Natural killer cell treated with Interleukin-12 subunit alpha and Interleukin-12 subunit beta and Interleukin-15 and Interleukin-18, amount 100 ng/mL, for 72 hours (primary cell): ENCODE results near the gene PON2. TPM values are rescaled to one million over a fixed set of nuclear protein-coding genes. Genes with fewer than 3 reads are reported as not detected.
"Not testable (repeated sequence)": the region's sequence is repeated elsewhere in the genome, so short reads cannot be mapped to it uniquely, and the experiment has no call there.

Source experiments
- ATAC-seq, 2 donors: fragments of 150-1000 bp; cut with Tn5 transposase in 1 of 2; sonication (Bioruptor Pico), chemical (Tn5 transposase) in 1 of 2; 2 replicates each; pipeline ENCODE4 v1.10.0; 2021
- DNase-seq: peaks from one replicate; pipeline ENCODE4 v3.0.0; 2022; ENCODE audit warnings: low spot score
- H3K27ac Mint-ChIP-seq, 2 donors: 1 replicate in 1 of 2; 2 replicates in 1 of 2; pipeline ENCODE4 v1.8.0; 2022; ENCODE audit warnings: mixed read lengths in 2 of 2, mild to moderate bottlenecking in 1 of 2, moderate library complexity in 1 of 2
- H3K27me3 Mint-ChIP-seq, 2 donors: 1 replicate in 1 of 2; 2 replicates in 1 of 2; pipeline ENCODE4 v1.8.0; 2022; ENCODE audit warnings: mixed read lengths in 2 of 2
- H3K36me3 Mint-ChIP-seq: one replicate; pipeline ENCODE4 v1.8.0; 2022; ENCODE audit warnings: mixed read lengths
- H3K4me1 Mint-ChIP-seq, 2 donors: 1 replicate in 1 of 2; 2 replicates in 1 of 2; pipeline ENCODE4 v1.8.0; 2022; ENCODE audit warnings: low read depth in 2 of 2, mixed read lengths in 2 of 2, mild to moderate bottlenecking in 1 of 2
- H3K4me3 Mint-ChIP-seq: one replicate; pipeline ENCODE4 v1.8.0; 2022; ENCODE audit warnings: mixed read lengths
- H3K9me3 Mint-ChIP-seq: 2 replicates; pipeline ENCODE4 v1.8.0; 2022; ENCODE audit warnings: mixed read lengths
- total RNA-seq, 2 donors: library from RNA; stranded (reverse); gene quantifications; one replicate each; pipeline ENCODE4 v1.2.3, GENCODE V29; 2022

Gene PON2
- total RNA-seq, 2 donors from 2014 or later, result 17.6 to 18.0 TPM

- ATAC-seq, result no peak
- H3K36me3 Mint-ChIP-seq, result peaks cover 24% of the 10 kb centered on the region
- no peaks in the 10 kb centered on the region for H3K9me3 Mint-ChIP-seq
- no peaks in the 10 kb centered on the region for H3K27me3 Mint-ChIP-seq
- no peak overlapping the region for H3K4me3 Mint-ChIP-seq
- no peak for DNase-seq
- no peak overlapping the region for H3K27ac Mint-ChIP-seq
- H3K4me1 Mint-ChIP-seq, result no peaks in the 10 kb centered on the region
Observed at GRCh38 chr7:95407751-95408150, 27.1 kb downstream of the PON2 start.

GRCh38 chr7:95405800-95406199, 29.0 kb downstream of the PON2 start:
- Mint-ChIP-seq H3K4me1 (no peaks in the 10 kb centered on the region), H3K4me3 (no peak overlapping the region), H3K27me3 (no peaks in the 10 kb centered on the region), H3K27ac (no peak overlapping the region), H3K36me3 (peaks cover 24% of the 10 kb centered on the region), H3K9me3 (no peaks in the 10 kb centered on the region)
- DNase-seq (no peak), ATAC-seq (no peak)

GRCh38 chr7:95405208-95405607, 29.6 kb downstream of the PON2 start:
- Mint-ChIP-seq H3K36me3 (peaks cover 21% of the 10 kb centered on the region), H3K4me3 (no peak overlapping the region), H3K9me3 (no peaks in the 10 kb centered on the region), H3K27me3 (peaks cover 0 to 4% of the 10 kb centered on the region in 2 donors), H3K4me1 (no peaks in the 10 kb centered on the region), H3K27ac (no peak overlapping the region)
- ATAC-seq, result no peak
- no peak for DNase-seq

GRCh38 chr7:95404316-95404865, 30.4 kb downstream of the PON2 start:
- DNase-seq (no peak), ATAC-seq (no peak)
- no peaks in the 10 kb centered on the region for H3K4me1 Mint-ChIP-seq
- no peak overlapping the region for H3K27ac Mint-ChIP-seq
- H3K4me3 Mint-ChIP-seq, result no peak overlapping the region
- H3K27me3 Mint-ChIP-seq, result peaks cover 0 to 6% of the 10 kb centered on the region in 2 donors
- peaks cover 15% of the 10 kb centered on the region for H3K36me3 Mint-ChIP-seq
- H3K9me3 Mint-ChIP-seq, result no peaks in the 10 kb centered on the region

- H3K36me3 Mint-ChIP-seq, result no peaks in the 10 kb centered on the region
- DNase-seq (no peak), ATAC-seq (no peak)
- H3K27me3 Mint-ChIP-seq, result peaks cover 25 to 29% of the 10 kb centered on the region in 2 donors
- H3K27ac Mint-ChIP-seq, result no peak overlapping the region
- no peak overlapping the region for H3K4me3 Mint-ChIP-seq
- H3K9me3 Mint-ChIP-seq, result no peaks in the 10 kb centered on the region
- H3K4me1 Mint-ChIP-seq, result peaks cover 4 to 5% of the 10 kb centered on the region in 2 donors
Observed at GRCh38 chr7:95398155-95398940, 36.5 kb downstream of the PON2 start.

- H3K36me3 Mint-ChIP-seq, result no peaks in the 10 kb centered on the region
- H3K4me1 Mint-ChIP-seq, result peaks cover 4 to 5% of the 10 kb centered on the region in 2 donors
- H3K27me3 Mint-ChIP-seq, result peaks cover 29 to 35% of the 10 kb centered on the region in 2 donors
- no peaks in the 10 kb centered on the region for H3K9me3 Mint-ChIP-seq
- no peak overlapping the region for H3K27ac Mint-ChIP-seq
- DNase-seq, result no peak
- no peak for ATAC-seq
- no peak overlapping the region for H3K4me3 Mint-ChIP-seq
Observed at GRCh38 chr7:95397381-95397780, 37.4 kb downstream of the PON2 start.

GRCh38 chr7:95396136-95397032, 38.4 kb downstream of the PON2 start, which contains the start of gene PON3:
PON3 (minus strand) TSS chr7:95396375; CDS start chr7:95396350, 25 bp downstream.
- Mint-ChIP-seq H3K27me3 (peaks cover 34 to 41% of the 10 kb centered on the region in 2 donors), H3K9me3 (no peaks in the 10 kb centered on the region), H3K4me3 (peak within 1 kb of the TSS; percentile 33), H3K36me3 (no peaks in the 10 kb centered on the region), H3K27ac (no peak within 1 kb of the TSS), H3K4me1 (peaks cover 4 to 5% of the 10 kb centered on the region in 2 donors)
- DNase-seq, result no peak
- ATAC-seq, result peak; percentile 73 to 74

GRCh38 chr7:95395755-95396135, 39.1 kb downstream of the PON2 start:
- no peaks in the 10 kb centered on the region for H3K9me3 Mint-ChIP-seq
- peaks cover 4 to 5% of the 10 kb centered on the region in 2 donors for H3K4me1 Mint-ChIP-seq
- H3K4me3 Mint-ChIP-seq, result peak overlapping the region; percentile 24
- no peak overlapping the region for H3K27ac Mint-ChIP-seq
- ATAC-seq (no peak), DNase-seq (no peak)
- H3K36me3 Mint-ChIP-seq, result no peaks in the 10 kb centered on the region
- H3K27me3 Mint-ChIP-seq, result peaks cover 40 to 41% of the 10 kb centered on the region in 2 donors

- no peaks in the 10 kb centered on the region for H3K9me3 Mint-ChIP-seq
- peaks cover 34 to 41% of the 10 kb centered on the region in 2 donors for H3K27me3 Mint-ChIP-seq
- no peak for DNase-seq
- no peak overlapping the region for H3K4me3 Mint-ChIP-seq
- no peaks in the 10 kb centered on the region for H3K36me3 Mint-ChIP-seq
- no peak overlapping the region for H3K27ac Mint-ChIP-seq
- peaks cover 4 to 5% of the 10 kb centered on the region in 2 donors for H3K4me1 Mint-ChIP-seq
- no peak for ATAC-seq
Observed at GRCh38 chr7:95394370-95394769, 40.5 kb downstream of the PON2 start.

GRCh38 chr7:95391761-95392160, 43.1 kb downstream of the PON2 start:
- Mint-ChIP-seq H3K9me3 (no peaks in the 10 kb centered on the region), H3K36me3 (no peaks in the 10 kb centered on the region), H3K27ac (no peak overlapping the region), H3K4me1 (peaks cover 2 to 3% of the 10 kb centered on the region in 2 donors), H3K27me3 (peaks cover 26 to 36% of the 10 kb centered on the region in 2 donors), H3K4me3 (no peak overlapping the region)
- DNase-seq (no peak), ATAC-seq (no peak)

- ATAC-seq, result no peak
- no peaks in the 10 kb centered on the region for H3K4me1 Mint-ChIP-seq
Observed at GRCh38 chr7:95389516-95389915, 45.3 kb downstream of the PON2 start.

GRCh38 chr7:95379457-95379856, 55.4 kb downstream of the PON2 start:
- H3K4me3 Mint-ChIP-seq, H3K9me3 Mint-ChIP-seq, DNase-seq, H3K27ac Mint-ChIP-seq, ATAC-seq, H3K4me1 Mint-ChIP-seq: not testable (repeated sequence)
- H3K36me3 Mint-ChIP-seq, result peaks cover 12% of the 10 kb centered on the region
- H3K27me3 Mint-ChIP-seq, result peaks cover 13 to 34% of the 10 kb centered on the region in 2 donors

More at GRCh38 chr7:95389516-95389915, 45.3 kb downstream of the PON2 start:
- no peak for DNase-seq
- Mint-ChIP-seq H3K9me3 (peaks cover 6% of the 10 kb centered on the region), H3K4me3 (no peak overlapping the region), H3K27me3 (peaks cover 31 to 37% of the 10 kb centered on the region in 2 donors), H3K36me3 (peaks cover 4% of the 10 kb centered on the region), H3K27ac (no peak overlapping the region)

GRCh38 chr7:95376632-95377400, 58.0 kb downstream of the PON2 start:
- Mint-ChIP-seq H3K36me3 (peaks cover 12% of the 10 kb centered on the region), H3K9me3 (peaks cover 6% of the 10 kb centered on the region), H3K27ac (no peak overlapping the region), H3K4me3 (no peak overlapping the region), H3K4me1 (no peaks in the 10 kb centered on the region), H3K27me3 (peaks cover 11 to 28% of the 10 kb centered on the region in 2 donors)
- no peak for DNase-seq
- no peak for ATAC-seq
